ENCODE data around the gene LINGO1.

Gene LINGO1

DNA sequence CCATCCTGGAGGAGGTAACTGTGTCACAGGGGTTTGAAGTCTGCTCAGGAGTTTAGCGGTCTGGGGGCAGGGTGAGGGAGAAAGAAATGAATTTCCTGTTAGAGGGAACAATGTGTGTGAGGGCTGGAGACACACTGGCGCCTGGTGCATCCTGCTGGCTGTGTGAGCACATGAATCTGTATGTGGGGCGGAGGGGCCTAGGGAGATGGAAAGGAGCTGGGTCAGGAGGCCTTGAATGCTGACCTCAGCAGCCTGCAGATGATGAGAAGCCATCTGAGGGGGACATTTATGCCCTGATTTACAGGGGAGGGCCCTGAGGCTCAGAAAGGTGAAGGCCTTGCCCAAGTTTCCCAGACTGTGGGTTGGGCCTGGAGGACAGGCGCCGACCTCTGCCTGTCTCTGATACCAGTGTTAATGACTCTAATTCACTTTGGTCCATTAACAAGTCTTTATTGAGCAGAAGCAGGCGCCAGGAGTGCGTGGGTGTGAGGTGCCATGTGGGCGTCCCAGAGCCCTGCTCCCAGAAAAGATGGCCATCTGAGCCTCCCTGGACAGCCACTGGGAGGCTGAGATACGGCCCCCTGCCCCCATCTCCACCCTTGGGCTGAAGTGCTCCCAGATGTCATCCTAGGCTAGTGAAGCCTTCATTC, 34.8 kb downstream of the LINGO1 start:
- in situ Hi-C loops (cut with MboI; ENCODE audit: low sequenced_read_pairs) = no loop called here

DNA sequence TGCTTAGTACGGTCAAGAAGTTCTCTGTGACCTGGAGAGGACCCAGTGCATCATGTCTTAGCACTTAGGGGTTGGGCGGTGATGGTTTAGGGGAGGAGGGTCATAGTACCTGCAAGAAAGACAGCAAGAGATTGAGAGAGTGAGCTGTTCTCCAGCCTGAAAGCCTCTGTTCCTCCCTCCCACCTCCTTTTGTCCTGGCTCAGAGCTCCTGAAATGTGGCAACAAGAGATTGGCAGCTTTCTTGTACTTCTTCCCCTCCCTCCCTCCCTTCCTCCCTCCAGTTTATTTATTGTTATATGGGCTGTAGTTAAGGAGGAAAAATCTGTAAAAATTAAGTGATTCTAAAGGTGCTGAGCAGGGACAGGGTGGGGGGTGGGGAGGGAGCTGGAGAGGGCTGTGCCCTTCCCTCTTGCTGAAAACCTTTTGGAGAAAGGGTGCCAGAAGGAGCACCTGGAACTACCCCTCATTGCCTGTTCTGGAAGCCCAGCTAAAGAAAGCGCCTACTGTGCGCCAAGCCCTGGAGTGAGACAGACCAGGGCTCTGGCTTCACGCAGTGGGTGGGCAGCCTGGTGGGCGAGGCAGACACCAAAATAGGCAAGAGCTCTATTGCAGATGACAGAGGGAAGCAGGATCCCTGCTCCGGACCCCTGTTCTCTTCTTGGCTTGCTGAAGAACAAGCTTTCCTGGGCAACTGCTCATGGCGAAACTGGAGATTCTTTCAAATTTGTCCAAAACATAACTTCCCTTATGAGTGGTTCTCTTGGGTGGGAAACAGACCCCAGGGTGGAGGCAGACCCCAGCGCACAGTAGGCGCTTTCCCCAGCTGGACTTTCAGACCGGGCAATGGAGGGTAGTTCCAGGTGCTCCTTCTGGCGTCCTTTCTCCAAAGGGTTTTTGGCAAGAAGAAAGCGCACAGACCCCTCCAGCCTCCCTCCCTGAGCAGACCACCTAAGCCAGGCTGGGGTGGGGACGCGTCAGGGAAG, 35.6 kb downstream of the LINGO1 start:
- in situ Hi-C loops (cut with MboI; ENCODE audit: low sequenced_read_pairs) = no loop called here

DNA sequence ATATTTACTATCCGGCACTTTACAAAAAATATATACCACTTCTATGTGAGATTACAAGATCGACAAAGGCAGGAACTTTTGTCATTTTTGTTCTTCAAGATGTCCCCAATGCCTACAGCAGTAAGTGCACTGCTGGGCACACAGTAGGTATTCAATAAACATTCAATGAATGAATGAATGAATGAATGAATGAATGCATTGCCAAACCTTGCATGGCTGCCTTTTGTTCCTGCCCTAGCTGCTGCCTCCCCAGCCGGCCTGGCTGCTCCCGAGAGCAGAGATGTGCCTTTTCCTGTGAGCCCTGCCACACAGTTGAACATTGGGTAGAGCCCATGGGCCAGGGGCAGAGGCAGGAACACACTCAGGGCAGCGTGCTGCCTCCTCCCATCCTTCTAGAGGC, 37.5 kb downstream of the LINGO1 start:
- in situ Hi-C loops (cut with MboI; ENCODE audit: low sequenced_read_pairs) = no loop called here

DNA sequence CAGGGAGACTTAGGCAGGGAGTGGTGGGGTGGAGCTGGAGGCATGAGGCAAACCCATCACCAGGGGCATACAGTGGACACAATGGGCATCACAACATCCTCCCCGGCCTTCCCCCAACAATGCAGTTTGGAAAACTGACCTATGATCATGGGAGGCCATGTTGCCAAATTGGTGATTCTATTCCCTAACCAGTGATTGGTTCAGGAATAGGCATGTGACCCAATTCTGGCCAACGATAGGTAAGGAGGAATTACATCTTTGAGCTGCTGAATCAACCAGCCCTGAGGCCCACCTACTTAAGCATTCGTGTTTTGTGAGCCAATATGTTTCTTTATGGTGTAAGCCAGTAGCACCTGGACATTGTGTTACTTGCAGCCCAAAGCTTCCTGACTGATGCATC, 40.0 kb downstream of the LINGO1 start:
- in situ Hi-C loops (cut with MboI; ENCODE audit: low sequenced_read_pairs) = no loop called here

DNA sequence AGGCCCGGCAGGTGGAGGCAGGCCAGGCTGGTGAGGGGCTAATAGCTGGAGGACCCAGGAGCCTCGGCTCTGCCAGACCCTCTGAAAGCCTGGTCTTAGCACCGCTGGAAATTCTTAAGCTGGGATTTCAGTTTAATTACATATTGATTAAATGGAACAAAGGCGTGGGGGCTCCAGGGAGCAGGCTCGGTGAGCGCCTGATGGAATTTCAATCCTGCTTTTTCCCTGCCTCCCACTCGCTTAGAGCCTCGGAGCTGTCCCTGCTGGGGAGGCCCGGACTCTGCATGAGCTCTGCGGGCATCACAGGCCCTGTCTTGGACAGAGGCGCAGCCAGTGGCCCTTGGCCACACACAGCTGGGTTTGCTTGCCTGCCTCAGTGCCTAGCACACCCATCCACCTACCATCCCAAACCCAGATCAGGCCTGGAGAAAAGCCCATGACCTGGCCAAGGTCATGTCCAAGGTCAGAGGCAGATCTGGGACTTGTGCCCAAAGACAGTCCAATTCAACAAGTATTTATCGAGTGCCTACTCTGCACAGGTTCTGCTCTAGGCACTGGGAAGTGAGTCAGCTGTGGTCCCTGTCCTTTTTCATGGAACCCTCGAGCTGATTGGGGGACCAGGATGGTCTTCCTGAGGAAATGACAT, 40.6 kb downstream of the LINGO1 start:
- in situ Hi-C loops (cut with MboI; ENCODE audit: low sequenced_read_pairs) = no loop called here

DNA sequence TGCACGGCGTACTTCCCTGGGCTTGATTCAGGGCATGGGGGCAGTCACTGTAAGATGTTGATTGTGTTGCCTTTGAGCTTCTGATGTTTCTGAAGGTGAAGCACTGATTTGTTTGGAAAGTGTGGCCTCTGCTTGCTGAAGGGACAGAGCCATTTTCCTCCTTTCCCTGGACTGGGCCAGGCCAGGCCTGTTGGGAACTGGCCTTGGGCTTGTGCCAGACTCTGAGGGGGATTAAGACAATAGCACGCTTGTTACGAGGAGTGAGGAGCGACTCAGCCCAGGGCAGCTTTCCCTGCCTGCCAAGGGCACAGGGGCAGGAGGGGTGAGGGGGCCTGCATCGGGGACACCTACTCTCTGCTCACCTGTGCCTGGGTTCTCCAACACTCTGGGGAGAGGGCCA, 42.9 kb downstream of the LINGO1 start:
- in situ Hi-C loops (cut with MboI; ENCODE audit: low sequenced_read_pairs) = no loop called here

DNA sequence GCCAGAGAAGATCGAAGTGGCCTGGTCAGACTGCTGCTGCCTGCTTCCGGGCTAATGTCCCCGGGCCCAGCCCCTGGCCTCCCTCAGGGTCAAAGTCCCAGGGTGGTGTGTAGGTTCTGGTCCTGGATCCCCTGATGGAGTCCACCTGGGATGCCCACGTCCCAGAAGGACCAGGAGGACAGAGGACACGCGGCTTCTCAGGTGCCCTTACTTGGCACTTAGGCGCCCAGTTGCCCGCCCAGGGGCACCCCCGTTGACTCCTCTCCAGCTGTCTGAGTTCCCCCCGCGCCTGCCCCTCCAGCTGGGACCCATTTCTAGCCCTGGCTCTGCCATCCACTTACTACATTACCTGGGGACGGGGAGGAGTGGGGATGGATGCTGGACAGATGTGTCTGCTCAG, 44.6 kb downstream of the LINGO1 start:
- in situ Hi-C loops (cut with MboI; ENCODE audit: low sequenced_read_pairs) = no loop called here

DNA sequence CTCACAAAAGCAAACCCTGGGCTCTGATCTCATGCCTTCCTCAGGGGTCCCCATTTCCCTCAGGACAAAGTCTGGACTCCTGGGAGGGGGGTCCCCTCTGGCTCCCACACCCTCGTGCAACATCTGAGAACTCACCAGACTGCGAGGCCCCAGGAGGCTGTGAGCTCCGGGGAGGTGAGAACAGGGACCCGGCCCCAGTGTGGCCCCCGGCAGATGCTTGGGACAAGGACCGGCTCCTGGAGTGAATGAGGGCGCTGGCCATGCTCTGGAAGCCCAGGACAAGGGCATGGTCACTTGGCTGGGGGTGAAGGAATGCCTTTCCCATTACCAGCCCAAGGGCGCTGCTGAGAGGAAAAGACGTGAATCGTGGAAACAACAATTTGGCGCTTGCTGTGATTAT, 48.0 kb downstream of the LINGO1 start:
- in situ Hi-C loops (cut with MboI; ENCODE audit: low sequenced_read_pairs) = no loop called here

DNA sequence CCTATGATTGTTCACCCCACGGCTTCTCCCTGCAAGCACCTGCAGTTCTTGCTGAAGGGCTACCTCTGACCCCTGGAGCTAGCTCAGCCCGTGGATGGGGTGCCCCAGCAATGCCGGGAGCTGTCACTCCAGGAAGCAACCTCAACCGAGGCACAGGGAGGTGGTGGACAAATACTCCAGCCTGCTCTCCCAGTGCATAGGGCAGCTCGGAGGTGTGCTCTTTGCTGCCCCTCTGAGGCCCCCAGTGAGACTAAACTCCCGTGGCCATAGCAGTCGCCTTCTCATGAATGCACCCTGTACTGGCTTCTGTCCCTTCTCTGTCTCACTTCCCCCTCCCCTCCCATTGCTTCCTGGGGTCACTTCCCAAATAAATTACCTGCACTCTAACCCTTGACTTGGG, 48.5 kb downstream of the LINGO1 start:
- in situ Hi-C loops (cut with MboI; ENCODE audit: low sequenced_read_pairs) = no loop called here

DNA sequence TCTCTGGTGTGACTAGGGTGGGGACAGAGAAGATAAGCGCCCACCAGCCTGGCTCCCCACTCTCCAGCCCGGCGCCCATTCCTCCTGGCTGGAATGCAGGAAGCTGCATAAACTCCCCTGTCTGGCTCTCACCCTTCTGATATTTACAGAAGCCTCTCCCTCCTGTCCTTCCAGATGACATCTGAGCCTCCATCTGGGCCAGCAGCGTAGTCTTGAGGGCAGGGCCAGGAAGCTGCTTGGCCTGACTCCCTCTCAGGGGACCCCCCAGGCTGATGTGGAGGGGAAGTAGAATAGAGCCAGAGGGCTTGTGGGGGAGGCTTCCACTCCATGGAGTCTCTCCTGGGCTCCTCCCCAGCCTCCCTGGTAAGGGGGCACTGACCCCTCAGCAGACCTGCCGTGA, 49.9 kb downstream of the LINGO1 start:
- in situ Hi-C loops (cut with MboI; ENCODE audit: low sequenced_read_pairs) = no loop called here

DNA sequence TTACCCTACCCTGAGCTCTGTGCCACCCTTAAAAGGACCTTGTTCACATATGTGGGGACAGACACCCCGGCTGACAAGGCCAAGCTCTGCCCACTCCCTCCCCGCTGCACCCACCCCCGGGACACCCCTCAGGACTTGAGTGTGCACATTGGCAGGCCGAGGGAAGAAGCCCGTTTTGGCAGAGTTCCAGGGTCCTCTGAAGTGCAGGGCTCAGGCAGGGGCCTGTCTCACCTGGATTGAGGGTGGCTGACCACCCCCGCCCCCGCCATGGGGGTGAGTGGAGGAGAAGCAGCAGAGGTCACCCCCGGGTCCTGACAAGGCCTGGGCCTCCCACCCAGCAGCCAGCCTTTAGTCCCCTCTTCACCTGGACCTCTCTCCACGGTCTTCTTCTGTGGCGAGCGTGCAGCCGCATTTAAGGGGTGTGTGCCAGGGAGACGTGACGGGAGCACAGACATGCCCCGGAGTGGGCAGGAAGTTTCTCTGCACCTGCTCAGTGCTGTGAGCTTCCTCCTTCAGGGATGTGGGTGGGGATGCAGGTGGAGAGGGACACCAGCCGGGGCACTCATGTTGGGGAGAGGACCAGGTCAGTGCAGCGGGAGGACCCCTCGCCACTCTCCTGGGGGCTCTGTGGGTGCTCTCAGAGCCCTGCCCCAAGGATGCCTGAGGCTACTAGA, 50.7 kb downstream of the LINGO1 start:
- in situ Hi-C loops (cut with MboI; ENCODE audit: low sequenced_read_pairs) = no loop called here

DNA sequence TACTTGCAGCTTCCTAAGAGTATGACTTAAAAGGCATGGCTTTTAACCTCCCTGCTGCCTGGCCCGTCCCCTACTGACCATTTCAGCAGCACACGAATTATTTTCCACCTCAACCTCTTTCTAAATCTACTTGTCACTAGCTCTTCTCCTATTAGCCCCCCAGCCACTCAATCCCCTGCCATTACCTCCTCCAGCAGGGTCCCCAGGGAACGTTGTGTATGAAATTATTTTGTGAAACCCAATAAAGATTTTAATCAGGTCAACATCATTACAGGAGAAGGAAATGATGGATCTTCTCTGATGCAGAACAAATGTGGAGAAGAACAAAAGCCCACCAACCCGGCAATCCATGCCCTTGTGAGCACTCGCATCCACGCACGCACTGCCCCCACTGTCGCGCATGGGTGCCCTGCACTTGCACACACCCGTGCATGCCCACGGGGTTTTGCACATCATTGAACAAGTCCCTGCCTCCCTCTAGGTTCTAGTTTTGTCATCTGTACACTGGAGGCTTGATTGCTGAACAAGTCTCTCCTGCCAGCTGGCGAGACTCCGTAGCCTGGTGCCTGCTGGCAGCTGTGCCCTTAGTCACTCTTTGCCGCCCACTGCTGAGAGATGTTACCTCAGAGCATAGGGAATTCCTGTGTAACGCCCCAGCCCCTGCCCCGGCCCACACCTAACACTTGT, 51.6 kb downstream of the LINGO1 start:
- in situ Hi-C loops (cut with MboI; ENCODE audit: low sequenced_read_pairs) = no loop called here

DNA sequence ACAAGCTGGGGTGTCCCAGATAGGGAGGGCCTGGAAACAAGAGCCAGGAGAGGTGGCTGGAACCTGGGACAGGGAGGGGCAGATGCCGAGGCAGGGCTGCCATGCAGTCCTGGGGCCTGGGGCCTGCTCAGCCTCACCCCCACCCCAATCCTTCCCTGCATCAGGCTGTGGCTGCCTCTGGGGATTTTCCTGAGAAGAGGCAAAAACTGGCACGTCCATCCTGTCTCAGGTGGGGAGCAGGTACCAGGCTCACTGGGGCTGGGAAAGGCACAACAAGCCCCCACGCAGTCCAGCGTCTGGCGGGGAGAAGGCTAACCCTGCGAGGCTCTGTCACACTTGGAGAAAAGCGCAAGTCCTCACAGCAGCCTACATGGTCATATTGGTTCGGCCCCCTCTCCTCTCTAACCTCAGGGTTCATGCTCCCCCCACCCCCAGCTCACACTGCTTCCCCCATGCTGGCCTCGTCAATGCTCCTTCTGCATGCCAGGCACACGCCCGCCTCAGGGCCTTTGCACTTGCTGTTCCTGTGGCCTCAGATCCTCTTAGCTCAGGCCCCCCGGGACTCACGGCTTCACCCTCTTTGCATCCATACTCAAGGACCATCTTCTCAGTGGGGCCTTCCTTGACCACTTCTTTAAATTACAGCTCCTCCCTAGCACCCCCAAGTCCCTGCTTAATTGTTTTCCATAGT, 53.1 kb downstream of the LINGO1 start:
- in situ Hi-C loops (cut with MboI; ENCODE audit: low sequenced_read_pairs) = no loop called here

DNA sequence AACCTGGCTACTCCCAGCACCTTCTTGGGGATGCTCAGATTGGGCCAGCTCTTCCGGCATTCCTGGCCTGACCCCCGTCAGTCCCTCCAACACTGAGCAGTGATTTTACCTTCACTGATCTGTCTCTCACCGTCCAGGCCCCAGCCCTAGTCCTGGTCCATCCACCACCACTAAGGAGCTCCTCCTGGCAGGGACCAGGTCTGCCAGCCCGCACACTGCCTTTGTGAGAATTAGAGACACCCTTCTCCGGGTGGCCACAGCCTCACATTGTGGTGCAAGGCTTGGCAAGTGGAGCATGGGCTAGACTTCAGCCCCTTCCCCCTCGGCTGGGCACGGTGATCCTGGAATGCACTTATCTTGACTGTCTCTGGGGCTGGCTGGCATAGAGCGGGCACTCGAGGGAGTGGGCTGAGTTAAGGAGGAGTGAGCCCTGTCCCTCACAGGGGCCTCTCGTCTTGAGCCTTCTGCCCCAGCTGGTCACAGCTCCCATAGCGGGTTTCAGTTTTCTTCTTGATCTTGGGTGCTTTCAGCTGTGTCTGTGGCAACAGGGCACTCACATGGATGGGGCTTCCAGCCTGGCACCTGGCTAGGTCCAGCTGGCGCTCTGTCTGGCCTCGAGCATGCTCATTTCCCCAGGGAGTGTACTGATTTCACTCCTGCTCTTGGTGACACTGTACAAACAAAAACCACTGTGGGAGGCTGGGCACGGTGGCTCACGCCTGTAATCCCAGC, 53.9 kb downstream of the LINGO1 start:
- in situ Hi-C loops (cut with MboI; ENCODE audit: low sequenced_read_pairs) = no loop called here

DNA sequence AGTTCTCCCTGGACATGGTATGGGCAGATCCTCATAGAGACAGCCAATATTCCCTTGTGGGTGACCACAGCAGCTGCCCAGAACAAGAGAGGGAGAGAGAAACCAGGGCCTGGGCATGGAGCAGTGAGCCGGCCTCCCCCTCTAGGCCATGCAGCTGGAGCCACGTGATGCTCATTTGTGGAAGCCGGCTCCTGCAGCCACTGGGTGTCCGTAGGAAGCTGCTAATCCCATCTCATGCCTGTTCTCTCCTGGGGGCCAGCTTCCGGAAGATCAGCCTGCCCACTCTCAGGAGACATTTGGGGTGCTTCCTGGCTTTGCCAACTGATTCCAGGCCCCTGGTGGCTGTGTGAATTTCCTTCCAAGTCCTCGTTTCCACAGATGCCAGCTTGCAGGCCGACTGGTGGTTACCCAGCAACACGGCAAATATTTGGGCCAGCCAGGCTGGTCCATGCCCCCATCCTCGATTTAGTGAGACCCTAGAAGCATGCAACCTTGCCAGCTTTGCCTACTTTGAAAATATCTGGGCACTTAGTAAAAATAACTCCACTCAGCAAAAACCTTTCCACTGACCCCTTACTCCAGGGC, 55.3 kb downstream of the LINGO1 start:
- in situ Hi-C loops (cut with MboI; ENCODE audit: low sequenced_read_pairs) = no loop called here

DNA sequence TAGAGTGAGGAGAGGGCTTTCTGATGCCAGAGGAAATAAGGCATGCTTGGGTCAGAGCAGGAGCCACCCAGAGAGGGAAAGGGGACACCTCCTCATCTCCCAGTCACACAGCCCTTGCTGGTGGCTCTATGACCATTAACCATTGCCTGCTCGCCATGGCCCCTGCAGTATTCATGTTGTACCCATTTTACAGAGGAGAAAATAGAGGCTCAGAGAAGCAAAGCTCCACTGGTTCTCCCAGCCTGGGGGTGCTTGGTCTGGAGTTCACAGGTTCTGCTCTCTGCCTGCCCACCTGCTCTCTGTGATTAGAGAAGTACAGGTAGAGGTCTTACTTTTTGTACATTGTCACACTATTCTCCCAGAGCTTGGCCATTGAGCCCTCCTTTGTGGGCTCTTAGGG, 56.2 kb downstream of the LINGO1 start:
- in situ Hi-C loops (cut with MboI; ENCODE audit: low sequenced_read_pairs) = no loop called here

DNA sequence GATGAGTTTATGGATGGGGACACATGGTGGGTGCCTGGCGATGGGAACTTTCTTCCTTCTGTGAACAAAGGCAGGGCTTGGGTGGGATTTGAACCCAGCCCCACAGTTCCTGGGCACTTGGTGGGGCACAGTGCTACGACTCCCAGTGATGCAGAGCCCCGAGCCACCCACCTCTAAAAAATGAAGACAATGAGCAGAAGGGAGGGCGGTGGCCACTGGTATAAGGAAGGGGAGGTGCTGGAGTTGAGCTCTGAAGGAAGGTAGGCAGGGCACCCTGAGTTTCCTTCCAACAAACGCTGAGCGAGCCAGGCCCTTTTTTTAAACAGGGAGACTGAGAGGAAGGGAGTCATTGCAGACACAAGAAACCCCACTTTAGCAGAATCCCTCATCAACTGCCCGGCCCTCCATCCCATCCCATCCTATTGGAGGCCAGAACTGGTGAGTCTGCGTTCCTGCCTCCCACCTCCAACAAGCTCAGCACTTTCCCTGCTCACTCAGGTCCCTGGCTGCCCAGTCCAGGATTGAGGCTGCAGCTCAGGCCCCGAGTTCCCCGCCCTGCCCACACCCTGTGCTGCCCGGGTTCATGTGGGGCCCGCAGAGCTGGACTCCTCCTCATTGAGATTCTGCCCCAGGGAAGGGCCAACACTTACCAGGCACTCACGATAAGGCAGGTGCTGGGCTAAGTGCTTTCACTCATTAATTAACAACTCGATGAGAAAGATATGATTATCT, 57.3 kb downstream of the LINGO1 start:
- in situ Hi-C loops (cut with MboI; ENCODE audit: low sequenced_read_pairs) = no loop called here

DNA sequence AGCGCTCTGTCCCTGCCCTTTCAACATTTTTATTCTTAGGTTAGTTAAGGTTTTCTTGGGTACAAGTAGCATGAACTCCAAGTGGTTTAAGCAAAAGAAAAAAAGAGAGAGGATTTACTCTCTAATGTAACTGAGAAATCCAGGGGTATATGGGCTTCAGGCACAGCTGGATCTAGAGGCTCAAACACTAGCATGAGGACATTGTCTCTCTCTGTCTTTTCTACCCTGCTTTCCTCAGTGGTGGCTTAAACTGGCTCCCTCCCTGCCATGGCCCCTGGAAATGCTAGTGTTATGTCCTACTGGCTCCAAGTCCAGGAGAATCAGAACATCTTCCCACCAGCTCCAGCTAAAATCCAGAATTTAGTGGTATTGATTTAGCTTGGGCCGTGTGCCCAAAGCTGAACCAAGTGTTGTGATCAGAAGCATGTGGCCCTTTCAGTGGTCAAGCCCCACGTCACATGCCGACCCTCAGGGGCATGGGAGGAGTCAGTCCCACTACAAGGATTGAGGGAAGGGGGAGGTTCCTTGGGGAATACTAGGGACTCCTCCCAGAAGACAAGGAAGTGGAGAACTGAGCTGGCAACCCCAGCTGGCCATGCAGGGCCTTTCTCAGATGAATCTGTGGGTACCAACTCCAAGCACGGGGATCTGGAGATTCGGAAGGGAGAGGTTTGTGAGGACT, 58.0 kb downstream of the LINGO1 start:
- in situ Hi-C loops (cut with MboI; ENCODE audit: low sequenced_read_pairs) = no loop called here
